Duodenal mucosa (tissue), 2 donors: ENCODE results near the gene PITX2.

Experiments used
- H3K27ac ChIP-seq: one replicate; pipeline ENCODE4 v1.7.0; 2013; ENCODE audit warnings: low read depth, low read length
- H3K27me3 ChIP-seq, 2 donors: one replicate each; pipeline ENCODE4 v1.7.0; 2013; ENCODE audit warnings: low read length in 2 of 2, control low read depth in 1 of 2; ENCODE audit not compliant: insufficient read depth in 2 of 2, control insufficient read depth in 1 of 2
- H3K36me3 ChIP-seq, 2 donors: one replicate each; pipeline ENCODE4 v1.7.0; 2013; ENCODE audit warnings: low read length in 2 of 2, control low read depth in 1 of 2; ENCODE audit not compliant: insufficient read depth in 2 of 2, control insufficient read depth in 1 of 2
- H3K4me1 ChIP-seq, 2 donors: one replicate each; pipeline ENCODE4 v1.7.0; 2013; ENCODE audit warnings: low read length in 2 of 2, control low read depth in 1 of 2; ENCODE audit not compliant: insufficient read depth in 2 of 2, control insufficient read depth in 1 of 2
- H3K4me3 ChIP-seq, 2 donors: one replicate each; pipeline ENCODE4 v1.7.0; 2013; ENCODE audit warnings: low read length in 2 of 2, low read depth in 1 of 2
- H3K9ac ChIP-seq, 2 donors: one replicate each; pipeline ENCODE4 v1.7.0; 2013; ENCODE audit warnings: low read length in 2 of 2, low read depth in 1 of 2
- H3K9me3 ChIP-seq, 2 donors: one replicate each; pipeline ENCODE4 v1.7.0; 2013; ENCODE audit warnings: low read length in 2 of 2, control low read depth in 1 of 2; ENCODE audit not compliant: control insufficient read depth in 1 of 2

PITX2 gene

GRCh38 chr4:110622841-110623717, at the start of gene PITX2:
TSS of gene PITX2 (minus strand) at chr4:110623077. CDS start at chr4:110622460, 617 bp downstream.
- Histone ChIP-seq H3K36me3 (no peaks in the 10 kb centered on the region), H3K27me3 (peaks cover 84 to 99% of the 10 kb centered on the region in 2 donors), H3K27ac (no peak within 1 kb of the TSS), H3K4me1 (peaks cover 23 to 24% of the 10 kb centered on the region in 2 donors), H3K9me3 (no peaks in the 10 kb centered on the region), H3K9ac (no peak within 1 kb of the TSS), H3K4me3 (peak within 1 kb of the TSS; percentile 50 to 71)

DNA sequence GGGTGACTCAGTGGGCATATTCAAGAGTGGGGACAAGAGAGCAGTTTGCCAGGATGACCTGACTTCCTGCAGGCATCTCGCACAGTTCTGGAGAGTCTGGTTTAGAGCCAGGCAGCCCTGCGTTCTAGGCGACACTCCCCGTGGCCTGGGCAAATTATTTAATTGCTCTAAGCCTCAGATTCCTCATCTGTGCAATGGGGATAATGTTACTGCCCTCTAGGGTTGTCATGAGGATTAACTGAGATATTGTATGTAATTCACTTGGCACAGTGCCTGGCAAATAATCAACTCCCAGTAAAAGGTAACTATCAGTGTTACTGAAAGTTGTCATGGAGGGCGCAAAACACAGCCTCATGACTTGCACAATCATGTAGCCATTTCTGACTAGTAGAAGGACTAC, 48.8 kb upstream of the PITX2 start:
- H3K4me3 ChIP-seq, result no peak overlapping the region
- no peaks in the 10 kb centered on the region for H3K9me3 ChIP-seq
- H3K4me1 ChIP-seq, result no peaks in the 10 kb centered on the region
- H3K27ac ChIP-seq, result no peak overlapping the region
- H3K27me3 ChIP-seq, result no peaks in the 10 kb centered on the region
- no peaks in the 10 kb centered on the region for H3K36me3 ChIP-seq
- no peak overlapping the region for H3K9ac ChIP-seq

- no peak overlapping the region for H3K4me3 ChIP-seq
- H3K36me3 ChIP-seq, result no peaks in the 10 kb centered on the region
- no peaks in the 10 kb centered on the region for H3K4me1 ChIP-seq
- no peaks in the 10 kb centered on the region for H3K9me3 ChIP-seq
- no peaks in the 10 kb centered on the region for H3K27me3 ChIP-seq
- no peak overlapping the region for H3K9ac ChIP-seq
- H3K27ac ChIP-seq, result no peak overlapping the region
Observed at GRCh38 chr4:110669663-110670062, 46.8 kb upstream of the PITX2 start.

- no peak overlapping the region for H3K27ac ChIP-seq
- no peaks in the 10 kb centered on the region for H3K27me3 ChIP-seq
- no peaks in the 10 kb centered on the region for H3K36me3 ChIP-seq
Observed at GRCh38 chr4:110668463-110669235, 45.8 kb upstream of the PITX2 start.

DNA sequence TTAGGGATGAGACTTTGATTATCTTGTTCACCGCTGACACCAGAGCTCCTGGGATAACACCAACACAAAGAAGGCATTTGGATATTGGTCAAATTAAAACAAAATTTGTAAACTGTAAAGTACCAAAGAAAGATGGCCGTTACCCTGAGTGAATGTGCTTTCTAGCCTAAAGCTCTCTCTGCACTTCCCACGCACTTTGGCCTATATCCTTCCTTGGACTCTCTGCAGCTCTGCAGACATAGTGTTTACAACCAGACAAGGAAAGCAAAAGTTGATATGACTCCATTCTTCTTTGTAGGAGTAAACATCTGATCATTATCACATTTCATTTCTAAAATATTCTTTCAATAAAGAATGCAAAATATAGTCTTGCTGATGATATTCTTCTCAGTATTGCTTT, 44.8 kb upstream of the PITX2 start:
- Histone ChIP-seq H3K27ac (no peak overlapping the region), H3K27me3 (no peaks in the 10 kb centered on the region), H3K9me3 (no peaks in the 10 kb centered on the region), H3K9ac (no peak overlapping the region), H3K36me3 (no peaks in the 10 kb centered on the region), H3K4me1 (no peaks in the 10 kb centered on the region), H3K4me3 (no peak overlapping the region)

More at GRCh38 chr4:110668463-110669235, 45.8 kb upstream of the PITX2 start:
- no peaks in the 10 kb centered on the region for H3K9me3 ChIP-seq
- no peak overlapping the region for H3K4me3 ChIP-seq
- H3K9ac ChIP-seq, result no peak overlapping the region
- no peaks in the 10 kb centered on the region for H3K4me1 ChIP-seq

GRCh38 chr4:110666030-110666429, 43.2 kb upstream of the PITX2 start:
- Histone ChIP-seq H3K9me3 (no peaks in the 10 kb centered on the region), H3K27me3 (no peaks in the 10 kb centered on the region), H3K4me3 (no peak overlapping the region), H3K36me3 (no peaks in the 10 kb centered on the region), H3K9ac (no peak overlapping the region), H3K4me1 (no peaks in the 10 kb centered on the region), H3K27ac (no peak overlapping the region)

GRCh38 chr4:110663738-110664444, 41.0 kb upstream of the PITX2 start:
- no peaks in the 10 kb centered on the region for H3K36me3 ChIP-seq
- no peak overlapping the region for H3K4me3 ChIP-seq
- H3K27ac ChIP-seq, result no peak overlapping the region
- H3K9ac ChIP-seq, result no peak overlapping the region
- no peaks in the 10 kb centered on the region for H3K9me3 ChIP-seq
- H3K4me1 ChIP-seq, result no peaks in the 10 kb centered on the region
- H3K27me3 ChIP-seq, result no peaks in the 10 kb centered on the region

DNA sequence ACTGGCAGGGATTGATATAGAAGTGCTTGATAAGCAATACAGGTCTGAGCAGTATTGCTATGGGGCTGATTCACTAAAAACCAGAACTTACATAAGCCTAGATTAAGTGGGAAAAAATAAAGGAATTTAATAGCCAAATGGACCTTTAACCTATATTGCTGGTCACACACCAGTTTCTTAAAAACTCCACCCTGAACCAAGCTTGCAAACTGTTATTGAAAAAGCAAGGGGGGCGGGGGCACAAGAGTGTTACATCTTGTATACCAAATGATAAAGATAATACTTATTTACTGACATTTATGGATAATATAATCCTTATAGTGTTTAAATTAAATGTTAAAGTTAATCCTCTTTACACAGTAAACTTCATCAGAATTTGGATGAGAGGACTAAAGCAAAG, 40.3 kb upstream of the PITX2 start:
- H3K27ac ChIP-seq, result no peak overlapping the region
- H3K9me3 ChIP-seq, result no peaks in the 10 kb centered on the region
- H3K4me1 ChIP-seq, result no peaks in the 10 kb centered on the region
- H3K27me3 ChIP-seq, result no peaks in the 10 kb centered on the region
- no peak overlapping the region for H3K4me3 ChIP-seq
- no peaks in the 10 kb centered on the region for H3K36me3 ChIP-seq
- H3K9ac ChIP-seq, result no peak overlapping the region

DNA sequence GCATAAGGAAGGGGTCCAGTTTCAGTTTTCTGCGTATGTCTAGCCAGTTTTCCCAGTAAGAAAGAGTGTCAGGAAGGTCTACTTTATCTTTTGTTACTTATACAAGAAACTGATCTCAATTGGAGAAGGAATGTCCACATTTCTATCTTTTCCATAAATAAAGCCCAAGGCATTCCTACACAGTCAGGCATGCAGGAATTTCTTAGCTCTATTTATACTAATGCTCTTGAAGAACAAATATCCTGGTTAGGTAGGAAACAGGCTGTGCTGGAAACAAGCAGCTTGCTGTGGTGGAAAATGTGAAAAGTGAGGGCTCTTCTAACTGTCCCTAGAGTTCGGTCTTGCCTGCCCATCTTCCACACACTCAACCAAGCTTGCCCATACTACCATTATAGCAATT, 37.9 kb upstream of the PITX2 start:
- Histone ChIP-seq H3K9me3 (no peaks in the 10 kb centered on the region), H3K9ac (no peak overlapping the region), H3K4me1 (no peaks in the 10 kb centered on the region), H3K27ac (no peak overlapping the region), H3K4me3 (no peak overlapping the region), H3K27me3 (no peaks in the 10 kb centered on the region), H3K36me3 (no peaks in the 10 kb centered on the region)

DNA sequence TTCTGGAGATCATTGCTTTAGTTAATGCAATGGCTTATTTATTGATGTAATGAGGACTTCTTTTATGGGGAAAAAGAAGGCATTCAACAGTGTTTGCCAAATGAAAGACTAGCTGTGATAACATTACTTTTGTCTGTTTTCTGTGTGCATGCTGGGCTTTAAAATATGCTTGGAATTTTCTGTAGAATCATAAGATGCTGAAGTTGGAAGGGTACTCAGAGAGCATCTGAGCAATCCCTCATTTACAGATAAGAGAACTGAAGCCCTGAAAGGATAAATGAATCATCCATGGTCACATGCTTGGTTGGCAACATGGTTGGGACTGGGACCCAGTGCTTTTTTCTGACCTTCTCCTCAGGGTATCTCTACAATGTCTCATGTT, 31.4 kb upstream of the PITX2 start:
- no peaks in the 10 kb centered on the region for H3K36me3 ChIP-seq
- no peaks in the 10 kb centered on the region for H3K27me3 ChIP-seq
- no peak overlapping the region for H3K4me3 ChIP-seq
- peaks cover 0 to 11% of the 10 kb centered on the region in 2 donors for H3K4me1 ChIP-seq
- no peak overlapping the region for H3K27ac ChIP-seq
- no peaks in the 10 kb centered on the region for H3K9me3 ChIP-seq
- no peak overlapping the region for H3K9ac ChIP-seq
